Subcutaneous adipose tissue (tissue), 4 donors: ENCODE measurements around the gene CCDC149. TPM values are rescaled to one million over a fixed set of nuclear protein-coding genes. Genes with fewer than 3 reads are reported as not detected.

Experiments
- CTCF ChIP-seq: fragments of 450-650 bp; IDR thresholded peaks from one replicate; pipeline ENCODE4 v1.5.1; 2016; ENCODE audit warnings: low read depth, mild to moderate bottlenecking, control low read depth, antibody characterized with exemption, moderate library complexity
- total RNA-seq, 4 donors: library from RNA; depleted of rRNA; stranded (reverse); fragments of >200 nt; gene quantifications; one replicate each; pipeline ENCODE4 v1.1.0, GENCODE V29; 2016

CCDC149 gene
- total RNA-seq, 4 donors from 2014 or later: 15.5 to 20.3 (median 18.0) TPM

GRCh38 chr4:24880186-24880585 is 32.7 kb downstream of the CCDC149 start:
- no peak for TF ChIP-seq CTCF

- no peak for TF ChIP-seq CTCF
Measured at GRCh38 chr4:24878636-24879016, 34.2 kb downstream of the CCDC149 start.

GRCh38 chr4:24877868-24878635 is 34.8 kb downstream of the CCDC149 start:
- TF ChIP-seq CTCF: no peak

- TF ChIP-seq CTCF: no peak
Measured at GRCh38 chr4:24876431-24876830, 36.4 kb downstream of the CCDC149 start.

- TF ChIP-seq CTCF: no peak
Measured at GRCh38 chr4:24872720-24873119, 40.1 kb downstream of the CCDC149 start.

GRCh38 chr4:24871210-24871609 is 41.6 kb downstream of the CCDC149 start:
- TF ChIP-seq CTCF: no peak

GRCh38 chr4:24867766-24868296 is 45.0 kb downstream of the CCDC149 start:
- TF ChIP-seq CTCF: no peak
